Measurements from ENCODE around the gene FGGY. TPM values are rescaled to one million over a fixed set of nuclear protein-coding genes. Genes with fewer than 3 reads are reported as not detected.

The FGGY gene
- total RNA-seq, 1 experiment from 2014 or later: 6.4 TPM

DNA sequence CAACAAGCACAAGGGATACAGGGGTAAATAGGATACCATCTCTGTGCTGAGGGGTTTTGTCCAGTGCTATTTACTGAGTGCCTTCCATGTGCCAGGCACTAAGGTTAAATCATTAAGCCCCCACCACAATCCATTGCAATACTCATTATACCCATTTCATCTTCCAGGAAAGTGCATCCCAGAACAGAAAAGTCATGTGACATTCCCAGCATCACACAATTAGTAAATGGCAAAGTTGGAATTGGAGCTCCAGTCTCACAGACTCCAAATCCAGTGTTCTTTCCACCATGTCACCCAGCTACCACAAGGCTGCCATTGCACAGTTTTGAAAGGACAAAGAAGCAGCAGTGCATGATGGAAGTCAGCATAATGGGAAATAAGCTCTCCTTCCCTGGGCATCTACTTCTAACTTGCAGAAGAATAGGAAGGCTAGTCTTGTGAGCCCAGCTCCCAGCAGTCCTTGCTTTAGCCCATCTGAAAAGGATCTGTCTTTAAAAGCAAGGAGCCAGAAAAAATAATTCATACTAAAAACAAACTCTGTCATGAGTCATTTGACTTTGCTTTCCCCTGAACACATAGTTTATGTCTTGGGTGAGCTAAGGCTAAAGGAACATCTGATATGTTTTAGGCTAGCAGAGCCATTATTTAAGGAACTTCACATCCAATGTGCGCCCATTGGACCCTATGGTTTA is 406.5 kb downstream of the FGGY start:
- Histone ChIP-seq H3K4me1 (no peaks in the 10 kb centered on the region; the same call in 1 of the 2 replicates), H3K36me3 (ENCODE audit: control insufficient read depth, insufficient read depth, low read length) (no peaks in the 10 kb centered on the region), H3K27me3 (replicated peaks; ENCODE audit: control insufficient read depth, insufficient read depth, low read length) (no peaks in the 10 kb centered on the region), H3K9me3 (no peaks in the 10 kb centered on the region), H3K4me3 (ENCODE audit: low read depth, low read length) (no peak overlapping the region)
- BruUV-seq (replicated peaks): no TSS peak
- DNase-seq: no peak
- Mint-ChIP-seq H3K9me3 (ENCODE audit: unreplicated experiment) (no peaks in the 10 kb centered on the region), H3K27ac (ENCODE audit: unreplicated experiment) (no peak overlapping the region), H3K36me3 (ENCODE audit: insufficient read depth, unreplicated experiment) (peaks cover 5% of the 10 kb centered on the region), H3K4me1 (ENCODE audit: low read depth, unreplicated experiment) (peaks cover 12% of the 10 kb centered on the region), H3K4me3 (ENCODE audit: unreplicated experiment) (no peak overlapping the region), H3K27me3 (ENCODE audit: insufficient read depth, unreplicated experiment) (no peaks in the 10 kb centered on the region)
- TF ChIP-seq CTCF (IDR thresholded peaks at IDR 0.05; ENCODE audit: insufficient read depth in 1 of 2, low read depth in 1 of 2, low read length in 1 of 2, severe bottlenecking in 1 of 2, unreplicated experiment in 1 of 2): no peak
- intact Hi-C loops (cut with micrococcal nuclease; ENCODE audit: unreplicated experiment): no loop called here
- POLR2A ChIA-PET: interaction anchor here (0.6 kb wide), 1 partner anchor 920 kb away, joined by 3 read pairs; the partner anchor contains the start of gene JUN
- CTCF ChIA-PET: no interaction called here

GRCh38 chr1:59703918-59704378 is 407.1 kb downstream of the FGGY start:
- H3K4me1 ChIP-seq: no peaks in the 10 kb centered on the region; the same call in 1 of the 2 replicates
- no peak for TF ChIP-seq CTCF (IDR thresholded peaks at IDR 0.05; ENCODE audit: insufficient read depth in 1 of 2, low read depth in 1 of 2, low read length in 1 of 2, severe bottlenecking in 1 of 2, unreplicated experiment in 1 of 2)
- H3K9me3 ChIP-seq: no peaks in the 10 kb centered on the region
- no peaks in the 10 kb centered on the region for H3K36me3 ChIP-seq (ENCODE audit: control insufficient read depth, insufficient read depth, low read length)
- BruUV-seq (replicated peaks): no TSS peak
- Mint-ChIP-seq H3K36me3 (ENCODE audit: insufficient read depth, unreplicated experiment) (peaks cover 5% of the 10 kb centered on the region), H3K9me3 (ENCODE audit: unreplicated experiment) (no peaks in the 10 kb centered on the region), H3K4me3 (ENCODE audit: unreplicated experiment) (no peak overlapping the region), H3K27me3 (ENCODE audit: insufficient read depth, unreplicated experiment) (no peaks in the 10 kb centered on the region), H3K27ac (ENCODE audit: unreplicated experiment) (no peak overlapping the region), H3K4me1 (ENCODE audit: low read depth, unreplicated experiment) (peaks cover 12% of the 10 kb centered on the region)
- ChIA-PET CTCF (no interaction called here), POLR2A (interaction anchor here (0.6 kb wide), 1 partner anchor 920 kb away, joined by 3 read pairs; the partner anchor contains the start of gene JUN)
- no peaks in the 10 kb centered on the region for H3K27me3 ChIP-seq (replicated peaks; ENCODE audit: control insufficient read depth, insufficient read depth, low read length)
- H3K4me3 ChIP-seq (ENCODE audit: low read depth, low read length): no peak overlapping the region
- intact Hi-C loops (cut with micrococcal nuclease; ENCODE audit: unreplicated experiment): no loop called here
- DNase-seq: no peak

GRCh38 chr1:59704716-59705115 is 407.8 kb downstream of the FGGY start:
- no peak overlapping the region for H3K4me3 Mint-ChIP-seq (ENCODE audit: unreplicated experiment)
- intact Hi-C loops (cut with micrococcal nuclease; ENCODE audit: unreplicated experiment): no loop called here
- TF ChIP-seq CTCF (IDR thresholded peaks at IDR 0.05; ENCODE audit: insufficient read depth in 1 of 2, low read depth in 1 of 2, low read length in 1 of 2, severe bottlenecking in 1 of 2, unreplicated experiment in 1 of 2): no peak
- peaks cover 12% of the 10 kb centered on the region for H3K4me1 Mint-ChIP-seq (ENCODE audit: low read depth, unreplicated experiment)
- peaks cover 5% of the 10 kb centered on the region for H3K36me3 Mint-ChIP-seq (ENCODE audit: insufficient read depth, unreplicated experiment)
- H3K4me1 ChIP-seq: no peaks in the 10 kb centered on the region; the same call in 1 of the 2 replicates
- DNase-seq: no peak
- H3K27ac Mint-ChIP-seq (ENCODE audit: unreplicated experiment): no peak overlapping the region
- H3K27me3 ChIP-seq (replicated peaks; ENCODE audit: control insufficient read depth, insufficient read depth, low read length): no peaks in the 10 kb centered on the region
- no peak overlapping the region for H3K4me3 ChIP-seq (ENCODE audit: low read depth, low read length)
- H3K9me3 ChIP-seq: no peaks in the 10 kb centered on the region
- BruUV-seq (replicated peaks): no TSS peak
- POLR2A ChIA-PET: no interaction called here
- H3K9me3 Mint-ChIP-seq (ENCODE audit: unreplicated experiment): no peaks in the 10 kb centered on the region
- CTCF ChIA-PET: no interaction called here
- no peaks in the 10 kb centered on the region for H3K36me3 ChIP-seq (ENCODE audit: control insufficient read depth, insufficient read depth, low read length)
- H3K27me3 Mint-ChIP-seq (ENCODE audit: insufficient read depth, unreplicated experiment): no peaks in the 10 kb centered on the region

Data from Caco-2 (cell line).